Stimulated activated CD4-positive, alpha-beta T cell treated with anti-CD3 and anti-CD28 coated beads, TNF-alpha, amount 100 ng/mL, for 24 hours (primary cell): ENCODE results near the gene EIF2D.
A peak's percentile ranks its signal among the peaks of the same experiment; 100 is the strongest.

Experiments used
- DNase-seq, 3 experiments: peaks; one replicate each; pipeline ENCODE4 v3.0.0-alpha.2; 2020; ENCODE audit warnings: low read depth in 3 of 3

The EIF2D gene

GRCh38 chr1:206570529-206570928 lies 41.7 kb downstream of the EIF2D start:
- DNase-seq = no peak

GRCh38 chr1:206569556-206569955 lies 42.7 kb downstream of the EIF2D start:
- DNase-seq = no peak

- DNase-seq = no peak
Measured at GRCh38 chr1:206568779-206569352, 43.4 kb downstream of the EIF2D start.

- no peak for DNase-seq
Measured at GRCh38 chr1:206568256-206568655, 44.0 kb downstream of the EIF2D start.

GRCh38 chr1:206566999-206567398 lies 45.3 kb downstream of the EIF2D start:
- DNase-seq = no peak

GRCh38 chr1:206565995-206566394 lies 46.3 kb downstream of the EIF2D start:
- no peak for DNase-seq

- DNase-seq = no peak
Measured at GRCh38 chr1:206563367-206564207, 48.7 kb downstream of the EIF2D start.

- DNase-seq = no peak
Measured at GRCh38 chr1:206560007-206560716, 52.1 kb downstream of the EIF2D start.

GRCh38 chr1:206559672-206559995 lies 52.6 kb downstream of the EIF2D start:
- no peak for DNase-seq

GRCh38 chr1:206558794-206559671 lies 53.2 kb downstream of the EIF2D start:
- DNase-seq = no peak

- no peak for DNase-seq
Measured at GRCh38 chr1:206557636-206558473, 54.4 kb downstream of the EIF2D start.

- DNase-seq = peak; percentile 63 to 90 (median 79)
Measured at GRCh38 chr1:206556750-206557635, 55.3 kb downstream of the EIF2D start.

- DNase-seq = no peak
Measured at GRCh38 chr1:206556047-206556749, 56.1 kb downstream of the EIF2D start.

- DNase-seq = no peak
Measured at GRCh38 chr1:206555473-206555935, 56.8 kb downstream of the EIF2D start.

GRCh38 chr1:206554701-206555472 lies 57.4 kb downstream of the EIF2D start:
- no peak for DNase-seq

- no peak for DNase-seq
Measured at GRCh38 chr1:206554211-206554610, 58.1 kb downstream of the EIF2D start.

GRCh38 chr1:206551986-206552326 lies 60.3 kb downstream of the EIF2D start:
- DNase-seq = peak; percentile 45 to 63 (median 52)

GRCh38 chr1:206551296-206551985 lies 60.8 kb downstream of the EIF2D start:
- no peak for DNase-seq
